ENCODE measurements around the gene DCP2.
A peak's percentile ranks its signal among the peaks of the same experiment; 100 is the strongest.

Gene DCP2

DNA sequence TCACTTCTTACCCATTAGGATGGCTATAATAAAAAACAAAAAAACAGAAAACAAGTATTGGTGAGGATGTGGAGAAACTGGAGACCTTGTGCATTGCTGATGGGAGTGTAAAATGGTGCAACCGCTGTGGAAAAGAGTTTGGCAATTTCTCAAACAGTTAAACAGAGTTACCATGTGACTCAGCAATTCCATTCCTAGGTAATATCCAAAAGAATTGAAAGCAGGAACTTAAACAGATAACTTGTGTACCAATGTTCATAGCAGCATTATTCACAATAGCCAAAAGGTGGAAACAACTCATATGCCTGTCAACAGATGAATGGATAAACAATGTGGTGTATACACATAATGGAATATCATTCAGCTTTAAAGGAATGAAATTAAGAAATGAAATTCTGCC lies 28.9 kb downstream of the DCP2 start:
- H3K4me2 ChIP-seq: no peak overlapping the region
- no peak overlapping the region for H3K27ac ChIP-seq
- TF ChIP-seq Cebpa-rat (IDR thresholded peaks at IDR 0.05): no peak
- no peaks in the 10 kb centered on the region for H3K9me3 ChIP-seq
- no peak overlapping the region for H3K4me3 ChIP-seq
- peaks cover 15% of the 10 kb centered on the region; the same call in 1 of the 2 replicates for H4K20me1 ChIP-seq
- H3K4me1 ChIP-seq: no peaks in the 10 kb centered on the region
- H3K9ac ChIP-seq: no peak overlapping the region
- H3K36me3 ChIP-seq: peaks cover 95% of the 10 kb centered on the region
- H3K27me3 ChIP-seq: no peaks in the 10 kb centered on the region

- Histone ChIP-seq H3K9me3 (no peaks in the 10 kb centered on the region), H3K4me1 (peaks cover 24% of the 10 kb centered on the region), H3K27ac (no peak overlapping the region), H3K27me3 (no peaks in the 10 kb centered on the region), H3K4me3 (no peak overlapping the region), H4K20me1 (no peaks in the 10 kb centered on the region), H3K4me2 (no peak overlapping the region), H3K9ac (no peak overlapping the region), H3K36me3 (peaks cover 66% of the 10 kb centered on the region)
- no peak for TF ChIP-seq Cebpa-rat (IDR thresholded peaks at IDR 0.05)
These were observed 41.5 kb downstream of the DCP2 start for GRCh38 chr5:113017881-113018635.

DNA sequence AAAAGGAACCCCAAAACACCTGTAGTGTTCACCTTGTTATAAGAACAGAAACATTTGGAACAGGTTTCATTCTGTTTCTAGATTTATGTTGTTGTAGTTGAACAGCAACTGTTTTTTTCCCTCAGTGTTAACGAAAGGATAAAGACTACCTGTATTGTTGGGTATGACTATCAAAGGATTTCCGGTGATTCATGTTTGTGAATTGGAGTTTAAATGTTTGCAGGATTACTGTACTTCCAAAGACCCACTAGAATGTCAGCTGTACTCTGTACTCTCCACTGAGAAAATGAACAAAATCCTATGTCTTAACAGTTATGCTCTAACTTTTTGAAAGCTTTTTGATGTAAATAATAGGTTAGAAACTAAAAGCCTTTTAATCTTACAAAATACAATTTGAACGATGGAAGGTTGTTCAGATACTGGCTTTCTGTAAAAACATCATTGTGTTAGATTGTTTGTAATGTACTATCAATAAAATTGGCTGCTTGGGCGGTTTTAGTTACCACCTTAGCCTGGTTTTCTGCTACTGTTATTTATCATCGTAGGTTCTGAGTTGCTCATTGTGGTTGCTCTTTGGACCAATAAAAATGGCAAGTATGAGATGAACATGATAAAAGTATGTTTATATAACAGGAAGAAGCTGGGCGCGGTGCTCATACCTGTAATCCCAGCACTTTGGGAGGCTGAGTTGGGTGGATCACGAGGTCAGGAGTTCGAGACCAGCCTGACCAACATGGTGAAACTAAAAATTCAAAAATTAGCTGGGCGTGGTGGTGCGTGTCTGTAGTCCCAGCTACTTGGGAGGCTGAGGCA lies 44.1 kb downstream of the DCP2 start:
- Histone ChIP-seq H3K9ac (no peak overlapping the region), H4K20me1 (no peaks in the 10 kb centered on the region), H3K9me3 (no peaks in the 10 kb centered on the region), H3K27me3 (no peaks in the 10 kb centered on the region), H3K4me3 (no peak overlapping the region), H3K36me3 (peaks cover 56% of the 10 kb centered on the region), H3K4me1 (peaks cover 30% of the 10 kb centered on the region), H3K27ac (no peak overlapping the region), H3K4me2 (peak overlapping the region; percentile 71)
- TF ChIP-seq Cebpa-rat (IDR thresholded peaks at IDR 0.05): no peak

DNA sequence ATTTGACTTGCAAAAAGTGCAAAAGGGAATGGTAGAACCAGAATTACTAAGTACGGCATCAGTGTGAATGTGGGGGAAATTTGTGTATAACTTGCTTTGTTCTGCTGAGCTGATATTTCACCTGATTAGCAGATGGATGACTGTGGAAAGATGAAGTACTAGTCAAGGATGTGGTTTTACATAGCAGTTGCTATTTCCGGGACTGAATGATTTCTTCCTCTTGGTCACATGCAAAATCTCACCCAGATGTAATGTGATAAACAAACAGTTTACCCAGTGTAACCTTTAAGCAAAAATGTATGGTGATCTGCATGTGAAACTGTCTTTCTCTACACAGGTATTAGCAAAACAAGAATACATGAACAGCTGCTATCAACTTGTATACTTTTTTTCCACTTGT lies 46.1 kb downstream of the DCP2 start:
- Histone ChIP-seq H3K4me2 (peak overlapping the region; percentile 71), H3K9ac (no peak overlapping the region), H3K27ac (peak overlapping the region; percentile 52; the same call in 1 of the 2 replicates), H3K9me3 (no peaks in the 10 kb centered on the region), H3K4me1 (peaks cover 30% of the 10 kb centered on the region), H4K20me1 (no peaks in the 10 kb centered on the region), H3K27me3 (no peaks in the 10 kb centered on the region), H3K4me3 (no peak overlapping the region), H3K36me3 (peaks cover 62% of the 10 kb centered on the region)
- TF ChIP-seq Cebpa-rat (IDR thresholded peaks at IDR 0.05): no peak

DNA sequence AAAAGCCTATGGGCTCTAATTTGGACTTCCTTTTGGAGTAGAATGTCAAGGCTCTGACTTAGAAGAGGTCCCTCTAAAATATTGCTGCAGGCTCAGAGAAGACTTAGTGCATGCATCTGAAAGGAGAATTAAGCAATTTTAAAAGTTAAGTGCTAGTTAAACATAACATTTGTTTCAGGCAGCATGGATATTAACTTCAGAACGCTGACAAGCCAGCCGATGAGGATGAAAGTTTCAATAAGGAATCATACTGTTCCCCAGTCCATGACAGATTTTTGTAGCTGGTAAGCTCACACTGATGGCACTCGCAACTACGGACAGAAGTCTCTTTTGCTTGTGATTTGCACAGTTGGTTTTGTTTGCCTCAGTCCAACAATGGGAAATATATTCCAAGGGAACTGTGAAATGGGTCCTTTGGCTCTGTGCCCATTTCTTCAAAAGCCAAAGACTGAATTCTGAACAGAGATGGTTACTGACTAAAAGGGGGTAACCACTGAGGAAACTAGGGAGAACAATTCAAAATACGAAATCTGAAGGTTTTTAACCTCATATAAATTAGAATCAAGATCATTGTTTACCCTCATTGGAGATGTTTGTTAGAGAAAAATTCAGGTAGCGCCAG lies 47.6 kb downstream of the DCP2 start:
- Histone ChIP-seq H3K9ac (no peak overlapping the region), H3K4me1 (peaks cover 30% of the 10 kb centered on the region), H3K4me2 (no peak overlapping the region), H3K27ac (no peak overlapping the region), H3K9me3 (no peaks in the 10 kb centered on the region), H3K27me3 (no peaks in the 10 kb centered on the region), H3K4me3 (no peak overlapping the region), H4K20me1 (no peaks in the 10 kb centered on the region), H3K36me3 (peaks cover 51% of the 10 kb centered on the region)
- TF ChIP-seq Cebpa-rat (IDR thresholded peaks at IDR 0.05): no peak

GRCh38 chr5:113025596-113025995 lies 49.0 kb downstream of the DCP2 start:
- Histone ChIP-seq H3K4me3 (no peak overlapping the region), H3K4me1 (peaks cover 30% of the 10 kb centered on the region), H3K27me3 (no peaks in the 10 kb centered on the region), H3K36me3 (peaks cover 45% of the 10 kb centered on the region), H3K9me3 (no peaks in the 10 kb centered on the region), H3K9ac (no peak overlapping the region), H4K20me1 (no peaks in the 10 kb centered on the region), H3K4me2 (no peak overlapping the region), H3K27ac (no peak overlapping the region)
- TF ChIP-seq Cebpa-rat (IDR thresholded peaks at IDR 0.05): no peak

DNA sequence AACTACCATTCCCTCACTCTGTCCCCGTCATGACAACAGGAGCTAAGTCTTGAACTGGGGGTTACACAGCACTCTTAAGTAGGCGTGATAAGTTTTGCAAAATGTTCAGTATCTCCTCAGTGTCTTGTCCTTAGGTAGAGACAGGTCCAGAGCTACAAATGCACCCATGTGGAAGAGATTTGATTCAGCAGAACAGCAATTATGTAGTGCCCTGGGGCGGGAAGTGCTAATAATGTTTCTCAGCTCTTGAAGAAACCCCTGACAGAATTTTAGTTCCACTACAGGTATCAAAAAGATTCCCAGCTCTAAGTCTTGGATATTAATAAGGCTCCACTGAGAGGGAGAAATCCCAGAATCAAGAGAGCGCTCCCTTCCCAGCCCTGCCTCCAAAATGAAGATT lies 49.6 kb downstream of the DCP2 start:
- Histone ChIP-seq H3K27ac (no peak overlapping the region), H3K9ac (no peak overlapping the region), H4K20me1 (no peaks in the 10 kb centered on the region), H3K4me2 (no peak overlapping the region), H3K36me3 (peaks cover 39% of the 10 kb centered on the region), H3K27me3 (no peaks in the 10 kb centered on the region), H3K4me1 (peaks cover 24% of the 10 kb centered on the region), H3K4me3 (no peak overlapping the region), H3K9me3 (no peaks in the 10 kb centered on the region)
- TF ChIP-seq Cebpa-rat (IDR thresholded peaks at IDR 0.05): no peak

GRCh38 chr5:113027015-113027414 lies 50.4 kb downstream of the DCP2 start:
- Histone ChIP-seq H3K4me2 (no peak overlapping the region), H3K27me3 (no peaks in the 10 kb centered on the region), H3K36me3 (peaks cover 39% of the 10 kb centered on the region), H3K4me1 (peaks cover 16% of the 10 kb centered on the region), H3K4me3 (no peak overlapping the region), H4K20me1 (no peaks in the 10 kb centered on the region), H3K9me3 (no peaks in the 10 kb centered on the region), H3K27ac (no peak overlapping the region), H3K9ac (no peak overlapping the region)
- TF ChIP-seq Cebpa-rat (IDR thresholded peaks at IDR 0.05): no peak

DNA sequence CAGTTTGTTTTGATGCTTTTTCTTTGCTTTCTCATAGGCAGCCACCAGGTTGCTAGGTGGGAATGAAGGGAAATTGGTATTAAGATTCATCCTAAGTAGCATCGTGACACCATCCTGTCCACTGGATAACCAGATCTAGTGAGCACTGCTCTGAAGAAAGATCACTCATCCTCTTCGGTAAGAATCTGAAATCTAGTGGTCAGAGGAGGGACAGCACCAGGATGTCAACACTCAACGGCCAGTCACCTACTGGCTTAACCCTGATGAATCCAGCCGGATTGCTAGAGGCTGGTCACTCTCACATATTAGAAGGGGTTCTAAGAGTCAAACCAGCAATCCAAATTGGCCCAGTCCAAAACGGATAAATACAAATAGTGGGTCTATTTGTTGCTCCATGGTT lies 50.8 kb downstream of the DCP2 start:
- Histone ChIP-seq H3K36me3 (peaks cover 39% of the 10 kb centered on the region), H3K9ac (no peak overlapping the region)

GRCh38 chr5:113029614-113030013 lies 53.0 kb downstream of the DCP2 start:
- Histone ChIP-seq H4K20me1 (no peaks in the 10 kb centered on the region), H3K4me2 (no peak overlapping the region), H3K4me1 (no peaks in the 10 kb centered on the region), H3K9me3 (no peaks in the 10 kb centered on the region), H3K36me3 (peaks cover 30% of the 10 kb centered on the region), H3K27ac (no peak overlapping the region), H3K9ac (no peak overlapping the region), H3K27me3 (no peaks in the 10 kb centered on the region), H3K4me3 (no peak overlapping the region)
- TF ChIP-seq Cebpa-rat (IDR thresholded peaks at IDR 0.05): no peak

More for the DNA sequence above, 50.8 kb downstream of the DCP2 start:
- Histone ChIP-seq H3K4me2 (no peak overlapping the region), H3K4me1 (peaks cover 12% of the 10 kb centered on the region), H4K20me1 (no peaks in the 10 kb centered on the region), H3K27ac (no peak overlapping the region), H3K4me3 (no peak overlapping the region), H3K9me3 (no peaks in the 10 kb centered on the region), H3K27me3 (no peaks in the 10 kb centered on the region)
- no peak for TF ChIP-seq Cebpa-rat (IDR thresholded peaks at IDR 0.05)
